ENCODE results near the gene ATIC.

ATIC gene

GRCh38 chr2:215361211-215361875 lies 49.5 kb downstream of the ATIC start:
- no peak for DNase-seq (ENCODE audit: low read depth)

GRCh38 chr2:215361876-215362561 lies 50.2 kb downstream of the ATIC start:
- DNase-seq (ENCODE audit: low read depth) = no peak

GRCh38 chr2:215362562-215362904 lies 50.7 kb downstream of the ATIC start:
- DNase-seq (ENCODE audit: low read depth) = no peak

DNA sequence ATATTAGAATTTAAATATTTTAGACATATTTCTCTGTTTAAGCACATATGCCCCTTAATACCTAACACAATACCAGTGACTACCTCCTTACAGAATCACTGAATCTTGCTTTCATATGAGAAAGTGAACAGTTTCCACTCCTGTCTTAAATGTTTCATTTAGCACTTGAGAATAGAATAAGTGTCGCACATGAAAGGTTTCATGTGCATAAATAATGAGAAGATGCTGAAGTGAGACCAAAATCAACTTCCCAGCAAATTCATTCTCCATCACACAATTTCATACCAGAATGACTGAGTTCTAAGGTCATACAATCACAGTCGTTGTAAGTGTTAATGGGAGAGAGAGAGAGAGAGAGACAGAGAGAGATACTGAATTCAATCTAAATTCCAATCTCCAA lies 51.2 kb downstream of the ATIC start:
- DNase-seq (ENCODE audit: low read depth) = no peak

GRCh38 chr2:215363461-215364156 lies 51.8 kb downstream of the ATIC start:
- no peak for DNase-seq (ENCODE audit: low read depth)

- no peak for DNase-seq (ENCODE audit: low read depth)
Measured at GRCh38 chr2:215364157-215365155, 52.6 kb downstream of the ATIC start.

- no peak for DNase-seq (ENCODE audit: low read depth)
Measured at GRCh38 chr2:215365184-215365658, 53.4 kb downstream of the ATIC start.

DNA sequence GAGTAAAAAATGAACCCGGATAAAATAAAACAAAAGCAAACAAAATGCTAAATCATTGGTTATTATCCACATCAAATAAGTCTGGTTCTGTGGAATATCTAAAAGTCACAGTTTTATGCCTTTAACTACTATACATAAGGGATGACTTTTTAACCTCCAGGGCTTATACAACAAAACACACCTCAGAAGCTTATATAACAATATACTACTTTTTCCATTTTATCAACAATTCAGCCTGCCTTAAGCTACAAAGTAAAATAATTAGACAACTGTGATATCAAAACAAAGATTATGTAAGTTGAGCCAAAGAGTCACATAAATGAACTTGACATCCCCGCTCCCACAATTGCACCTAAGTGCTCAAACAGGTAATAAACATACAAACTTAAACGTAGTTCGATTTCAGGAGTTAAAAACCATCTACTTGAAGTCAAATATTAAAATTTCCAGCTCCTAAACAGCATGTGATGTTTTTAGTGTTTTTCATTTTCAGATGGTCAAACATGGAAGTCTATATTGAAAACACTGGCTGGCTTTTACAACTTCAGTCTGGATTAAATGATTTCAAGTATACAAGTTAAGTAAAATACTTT lies 54.7 kb downstream of the ATIC start:
- DNase-seq (ENCODE audit: low read depth) = no peak

- no peak for DNase-seq (ENCODE audit: low read depth)
Measured at GRCh38 chr2:215367662-215368492, 56.0 kb downstream of the ATIC start.

GRCh38 chr2:215368493-215368809 lies 56.6 kb downstream of the ATIC start:
- DNase-seq (ENCODE audit: low read depth) = no peak

DNA sequence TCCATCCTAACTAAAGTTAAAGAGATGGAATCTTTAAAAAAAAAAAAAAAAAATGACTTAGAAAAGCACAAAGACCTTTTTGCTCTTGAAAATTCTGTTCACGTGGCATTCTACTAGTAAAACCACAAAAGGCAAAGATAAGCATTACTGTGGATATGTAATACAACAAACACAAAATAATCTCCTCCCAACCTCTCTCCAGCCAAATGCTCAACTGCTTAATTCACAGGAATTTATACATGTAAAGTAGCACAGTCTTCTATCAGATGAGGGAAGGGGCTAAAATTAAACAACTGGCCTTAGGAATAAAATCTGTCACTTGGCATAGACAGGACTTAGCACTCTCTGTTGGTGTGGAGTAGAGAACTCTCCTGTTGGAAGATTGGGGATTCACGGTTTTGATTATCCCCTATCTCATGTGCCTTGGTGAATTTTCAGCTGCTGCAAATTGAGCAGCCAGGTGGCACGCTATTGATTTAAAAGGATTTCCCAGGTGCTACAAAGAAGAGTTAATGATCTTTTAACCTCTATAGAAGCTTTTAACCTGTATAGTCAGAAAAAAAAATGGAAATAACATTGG lies 57.4 kb downstream of the ATIC start:
- no peak for DNase-seq (ENCODE audit: low read depth)

DNA sequence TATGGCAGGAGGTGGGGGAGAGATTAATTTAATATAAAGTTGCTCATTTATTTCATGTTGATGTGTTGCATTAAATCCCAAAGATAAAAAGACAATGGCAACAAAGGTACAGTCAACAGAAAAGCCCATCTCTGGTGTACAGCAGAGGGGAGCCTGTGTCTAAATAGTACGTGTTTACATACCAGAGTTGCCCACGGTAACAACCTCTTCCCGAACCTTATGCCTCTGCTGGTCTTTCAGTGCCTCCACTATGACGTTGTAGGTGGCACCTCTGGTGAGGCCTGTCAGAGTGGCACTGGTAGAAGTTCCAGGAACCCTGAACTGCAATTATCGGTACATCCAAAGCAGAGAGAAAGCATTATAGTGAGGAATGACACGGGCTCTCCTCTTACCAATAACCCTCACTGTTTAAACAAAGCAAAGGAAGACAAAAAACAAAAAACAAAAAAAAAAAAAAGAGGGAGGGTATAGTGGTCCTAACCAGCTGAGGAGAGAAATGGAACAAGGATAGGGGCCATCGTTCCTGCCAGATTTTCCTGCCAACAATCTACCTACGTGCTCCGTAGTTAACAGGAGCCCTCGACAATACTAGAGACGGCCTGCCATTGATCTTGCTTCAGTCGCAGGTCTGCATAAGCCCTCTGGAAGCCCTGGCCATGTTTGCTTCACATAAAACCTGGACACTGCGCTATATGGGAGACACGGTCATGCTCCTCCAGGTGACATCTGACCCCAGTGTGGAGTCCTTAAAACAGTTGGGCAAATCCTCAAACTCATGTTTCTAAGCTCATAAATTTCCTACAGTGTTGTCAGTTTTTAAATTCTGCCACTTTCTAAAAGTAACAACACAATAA lies 58.5 kb downstream of the ATIC start:
- DNase-seq (ENCODE audit: low read depth) = no peak

DNA sequence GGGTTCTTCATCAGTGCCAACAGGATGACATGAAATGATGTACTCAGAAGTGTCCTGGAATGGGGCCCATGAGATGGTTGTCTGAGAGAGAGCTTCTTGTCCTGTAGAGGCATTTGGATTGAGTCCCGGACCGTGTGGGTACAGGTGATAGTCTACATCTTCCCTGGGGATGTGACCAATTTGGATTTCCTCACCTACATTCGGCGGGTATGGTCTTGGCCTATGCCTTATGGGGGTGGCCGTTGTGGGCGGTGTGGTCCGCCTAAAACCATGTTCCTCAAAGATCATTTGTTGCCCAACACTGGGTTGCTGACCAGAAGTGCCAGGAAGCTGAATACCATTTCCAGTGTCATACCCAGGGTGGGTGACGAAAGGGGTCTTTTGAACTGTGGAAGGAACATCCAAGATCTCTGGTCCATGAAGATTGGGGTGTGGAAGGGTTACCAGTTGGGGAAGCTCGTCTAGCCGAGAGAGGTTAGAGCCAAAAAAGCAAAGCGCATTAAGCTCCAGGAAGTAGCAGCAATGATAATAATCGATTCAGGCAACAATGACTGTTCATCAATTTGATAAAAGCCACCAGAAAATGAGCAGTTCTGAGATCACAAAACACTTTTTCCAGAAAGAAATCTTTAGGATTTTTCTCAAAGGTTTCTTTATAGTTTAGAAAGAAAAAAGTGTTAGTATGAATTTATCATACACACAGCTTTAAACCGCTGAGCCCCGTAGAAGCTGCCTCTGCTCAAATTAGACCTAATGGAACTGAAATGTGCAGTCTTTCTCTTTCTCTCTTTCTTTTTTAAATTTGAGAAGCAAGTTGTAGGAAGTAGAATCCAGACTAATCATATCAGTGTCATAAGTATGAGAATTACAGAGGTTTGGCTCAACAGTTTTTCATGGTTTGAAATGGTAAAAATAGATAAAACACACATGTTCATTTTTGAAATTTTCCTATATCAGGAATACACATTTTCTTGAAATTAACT lies 60.3 kb downstream of the ATIC start:
- DNase-seq (ENCODE audit: low read depth) = no peak

GRCh38 chr2:215372968-215373649 lies 61.2 kb downstream of the ATIC start:
- no peak for DNase-seq (ENCODE audit: low read depth)

DNA sequence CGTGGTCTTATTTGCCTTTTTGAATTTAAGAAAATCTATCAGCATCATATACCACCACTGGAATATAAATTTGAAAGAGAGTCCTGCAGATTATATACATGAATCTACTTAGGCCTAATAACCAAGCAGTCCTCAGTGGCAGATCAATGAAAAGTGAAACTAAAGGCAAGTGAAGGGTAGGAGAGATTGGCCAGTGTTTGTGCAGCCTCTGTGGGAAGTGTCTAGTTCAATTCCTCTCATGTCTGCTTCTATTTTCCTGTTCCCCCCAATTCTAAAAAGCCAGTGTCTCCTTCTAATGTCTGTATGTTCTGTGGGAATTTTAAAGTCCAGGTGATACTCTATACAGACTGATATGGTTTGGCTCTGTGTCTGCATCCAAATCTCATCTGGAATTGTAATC lies 62.1 kb downstream of the ATIC start:
- DNase-seq (ENCODE audit: low read depth) = no peak

DNA sequence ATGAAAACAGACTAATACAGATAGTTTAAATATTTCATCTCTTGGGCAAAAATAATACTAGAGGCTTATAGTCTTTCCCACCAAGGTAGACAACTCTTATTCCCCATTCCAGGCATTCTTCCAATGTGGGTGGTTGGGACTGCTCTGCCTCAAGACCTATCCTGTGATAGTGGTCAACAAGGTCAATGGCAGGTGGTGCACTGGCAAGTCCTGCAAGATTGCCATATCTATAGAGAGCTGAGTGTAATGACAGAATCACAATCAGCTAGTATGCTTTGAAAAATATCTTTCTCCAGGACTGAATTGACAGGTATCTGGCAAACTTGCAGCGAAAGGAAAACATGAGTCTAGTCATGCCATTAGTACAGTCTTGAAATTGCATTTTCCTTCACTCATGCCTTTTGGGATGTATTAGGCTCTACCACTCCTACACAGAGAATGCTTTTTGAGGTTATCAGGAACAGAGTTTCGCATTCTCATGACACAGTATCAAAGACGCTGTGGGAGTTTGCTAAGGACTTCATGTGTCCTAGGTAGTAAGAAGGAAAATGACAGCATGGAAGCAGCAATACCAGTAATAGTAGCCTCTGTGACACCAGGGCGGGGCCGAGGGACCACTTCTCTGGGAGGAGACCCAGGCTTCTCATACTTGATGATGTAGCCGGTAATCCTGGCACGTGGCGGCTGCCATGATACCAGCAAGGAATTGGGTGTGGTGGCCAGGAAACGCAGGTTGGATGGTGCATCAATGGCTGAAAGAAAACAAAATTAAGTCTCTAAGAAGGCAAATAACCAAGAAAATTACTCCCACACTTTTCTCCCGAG lies 63.0 kb downstream of the ATIC start:
- no peak for DNase-seq (ENCODE audit: low read depth)

- no peak for DNase-seq (ENCODE audit: low read depth)
Measured at GRCh38 chr2:215375467-215375830, 63.6 kb downstream of the ATIC start.
